BLaER1 treated with 17β-estradiol and CSF1 and Interleukin-3, amounts not matched to agents 10 nM and 100 nM (cell line): Measurements from ENCODE around the gene FXN.

Source experiments
- H3K27ac ChIP-seq, 11 experiments: shearing (Covaris generic); formaldehyde crosslinking; 2 replicates each; pipeline ENCODE4 v1.8.1; 2022
- H3K27me3 ChIP-seq, 11 experiments: shearing (Covaris generic); formaldehyde crosslinking; 2 replicates each; pipeline ENCODE4 v1.8.1; 2022
- H3K36me3 ChIP-seq, 11 experiments: shearing (Covaris generic); formaldehyde crosslinking; 2 replicates each; pipeline ENCODE4 v1.8.1; 2022
- H3K4me1 ChIP-seq, 10 experiments: shearing (Covaris generic); formaldehyde crosslinking; 2 replicates each; pipeline ENCODE4 v1.8.1; 2022
- H3K4me2 ChIP-seq, 11 experiments: shearing (Covaris generic); formaldehyde crosslinking; 2 replicates each; pipeline ENCODE4 v1.8.1; 2022
- H3K4me3 ChIP-seq, 10 experiments: shearing (Covaris generic); formaldehyde crosslinking; 2 replicates each; pipeline ENCODE4 v1.8.1; 2022
- H3K9ac ChIP-seq, 11 experiments: shearing (Covaris generic); formaldehyde crosslinking; 2 replicates each; pipeline ENCODE4 v1.8.1; 2022
- H3K9me3 ChIP-seq, 11 experiments: shearing (Covaris generic); formaldehyde crosslinking; replicated peaks in 1 of 11; 2 replicates each; pipeline ENCODE4 v1.8.1; 2022
- H4K20me1 ChIP-seq, 11 experiments: shearing (Covaris generic); formaldehyde crosslinking; 2 replicates each; pipeline ENCODE4 v1.8.1; 2022
- Cebpa-rat ChIP-seq, 11 experiments: shearing (Covaris generic); IDR thresholded peaks; 2 replicates each; pipeline ENCODE4 v1.8.1; 2022

The FXN gene

GRCh38 chr9:69001921-69002320, 33.6 kb upstream of the FXN start:
- Histone ChIP-seq H3K4me2 (no peak overlapping the region), H3K27me3 (no peaks in the 10 kb centered on the region), H3K4me3 (no peak overlapping the region), H3K36me3 (no peaks in the 10 kb centered on the region), H4K20me1 (no peaks in the 10 kb centered on the region), H3K9me3 (no peaks in the 10 kb centered on the region), H3K4me1 (peaks cover 11 to 17% (median 16%) of the 10 kb centered on the region in 10 experiments; a peak in 19 of 20 replicates), H3K9ac (no peak overlapping the region), H3K27ac (no peak overlapping the region)
- no peak for TF ChIP-seq Cebpa-rat (IDR thresholded peaks at IDR 0.05)

- no peak overlapping the region for H3K4me3 ChIP-seq
- H3K27me3 ChIP-seq = no peaks in the 10 kb centered on the region
- H3K9me3 ChIP-seq = no peaks in the 10 kb centered on the region
- no peak overlapping the region for H3K27ac ChIP-seq
- peaks cover 11 to 22% (median 15%) of the 10 kb centered on the region in 10 experiments; a peak in 19 of 20 replicates for H3K4me1 ChIP-seq
- no peaks in the 10 kb centered on the region for H3K36me3 ChIP-seq
- H3K9ac ChIP-seq = no peak overlapping the region
- no peak for TF ChIP-seq Cebpa-rat (IDR thresholded peaks at IDR 0.05)
- no peaks in the 10 kb centered on the region for H4K20me1 ChIP-seq
- no peak overlapping the region for H3K4me2 ChIP-seq
Observed at GRCh38 chr9:69003051-69003450, 32.5 kb upstream of the FXN start.

DNA sequence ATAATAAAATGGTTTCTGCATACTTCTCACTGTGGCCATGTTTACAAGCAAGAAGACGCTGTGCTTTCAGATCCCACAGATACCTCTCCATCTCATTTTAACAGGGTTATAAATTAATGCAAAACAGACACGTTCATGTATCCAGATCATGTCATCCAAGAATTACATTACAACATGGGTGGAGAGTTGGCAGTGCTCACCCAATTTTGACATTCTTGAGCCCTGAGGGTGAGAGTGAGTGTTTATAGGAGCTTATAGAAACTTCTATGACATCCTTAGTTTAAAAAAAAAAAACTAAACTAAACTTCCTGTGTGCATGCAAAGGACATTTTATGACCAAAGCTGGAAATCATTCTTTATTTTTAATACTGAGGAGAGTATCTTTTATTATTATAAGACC, 30.7 kb upstream of the FXN start:
- Histone ChIP-seq H3K4me2 (no peak overlapping the region), H3K9ac (no peak overlapping the region), H3K4me1 (peaks cover 0 to 12% (median 0%) of the 10 kb centered on the region in 10 experiments; a peak in 7 of 20 replicates), H3K27ac (no peak overlapping the region), H3K4me3 (no peak overlapping the region), H4K20me1 (no peaks in the 10 kb centered on the region), H3K9me3 (no peaks in the 10 kb centered on the region), H3K27me3 (no peaks in the 10 kb centered on the region), H3K36me3 (no peaks in the 10 kb centered on the region)
- no peak for TF ChIP-seq Cebpa-rat (IDR thresholded peaks at IDR 0.05)

GRCh38 chr9:69009708-69010107, 25.8 kb upstream of the FXN start:
- TF ChIP-seq Cebpa-rat (IDR thresholded peaks at IDR 0.05) = no peak
- peaks cover 14 to 38% (median 24%) of the 10 kb centered on the region in 10 experiments for H3K4me1 ChIP-seq
- no peaks in the 10 kb centered on the region for H4K20me1 ChIP-seq
- H3K9me3 ChIP-seq = peaks cover 0 to 10% (median 8%) of the 10 kb centered on the region in 11 experiments; a peak in 12 of 22 replicates
- no peak overlapping the region for H3K9ac ChIP-seq
- no peak overlapping the region for H3K4me3 ChIP-seq
- no peaks in the 10 kb centered on the region for H3K36me3 ChIP-seq
- no peak overlapping the region for H3K4me2 ChIP-seq
- no peak overlapping the region for H3K27ac ChIP-seq
- no peaks in the 10 kb centered on the region for H3K27me3 ChIP-seq

GRCh38 chr9:69012696-69013381, 22.7 kb upstream of the FXN start:
- no peak for TF ChIP-seq Cebpa-rat (IDR thresholded peaks at IDR 0.05)
- Histone ChIP-seq H3K9me3 (peaks cover 0 to 10% (median 8%) of the 10 kb centered on the region in 11 experiments; a peak in 12 of 22 replicates), H3K4me2 (peak overlapping the region; percentile 55 to 87 (median 74)), H3K4me1 (peaks cover 14 to 42% (median 30%) of the 10 kb centered on the region in 10 experiments), H3K27ac (peak overlapping the region in 1 of 11 experiments; percentile 28; a peak in 1 of 22 replicates), H4K20me1 (no peaks in the 10 kb centered on the region), H3K36me3 (no peaks in the 10 kb centered on the region), H3K4me3 (peak overlapping the region in 3 of 10 experiments; percentile 3 to 33 (median 24); a peak in 4 of 20 replicates), H3K9ac (0 out of 22 replicates have a peak overlapping the region, but pooled peaks of 3 of the 11 experiments have one; percentile 9 to 23 (median 15)), H3K27me3 (no peaks in the 10 kb centered on the region)

- H3K4me1 ChIP-seq = peaks cover 14 to 42% (median 35%) of the 10 kb centered on the region in 10 experiments
- H4K20me1 ChIP-seq = no peaks in the 10 kb centered on the region
- no peaks in the 10 kb centered on the region for H3K27me3 ChIP-seq
- H3K4me2 ChIP-seq = peak overlapping the region; percentile 55 to 87 (median 74)
- H3K36me3 ChIP-seq = no peaks in the 10 kb centered on the region
- no peak overlapping the region for H3K9ac ChIP-seq
- no peak overlapping the region for H3K27ac ChIP-seq
- H3K4me3 ChIP-seq = peak overlapping the region in 2 of 10 experiments; percentile 24 to 33; a peak in 1 of 20 replicates
- H3K9me3 ChIP-seq = peaks cover 0 to 10% (median 8%) of the 10 kb centered on the region in 11 experiments; a peak in 12 of 22 replicates
- no peak for TF ChIP-seq Cebpa-rat (IDR thresholded peaks at IDR 0.05)
Observed at GRCh38 chr9:69013382-69013727, 22.2 kb upstream of the FXN start.

- no peak within 1 kb of the TSS for H3K9ac ChIP-seq
- H3K27me3 ChIP-seq = no peaks in the 10 kb centered on the region
- no peaks in the 10 kb centered on the region for H4K20me1 ChIP-seq
- peaks cover 14 to 46% (median 39%) of the 10 kb centered on the region in 10 experiments for H3K4me1 ChIP-seq
- no peak for TF ChIP-seq Cebpa-rat (IDR thresholded peaks at IDR 0.05)
- peak within 1 kb of the TSS; percentile 55 to 87 (median 74) for H3K4me2 ChIP-seq
- no peaks in the 10 kb centered on the region for H3K36me3 ChIP-seq
- H3K4me3 ChIP-seq = peak within 1 kb of the TSS in 3 of 10 experiments; percentile 3 to 33 (median 24); a peak in 3 of 20 replicates
- H3K9me3 ChIP-seq = peaks cover 0 to 10% (median 8%) of the 10 kb centered on the region in 11 experiments; a peak in 12 of 22 replicates
- no peak within 1 kb of the TSS for H3K27ac ChIP-seq
Observed at GRCh38 chr9:69014013-69014412, 21.5 kb upstream of the FXN start, which contains the start of gene PRKACG. TSS of gene PRKACG (minus strand) at chr9:69014113. CDS start at chr9:69014092, 21 bp downstream.

DNA sequence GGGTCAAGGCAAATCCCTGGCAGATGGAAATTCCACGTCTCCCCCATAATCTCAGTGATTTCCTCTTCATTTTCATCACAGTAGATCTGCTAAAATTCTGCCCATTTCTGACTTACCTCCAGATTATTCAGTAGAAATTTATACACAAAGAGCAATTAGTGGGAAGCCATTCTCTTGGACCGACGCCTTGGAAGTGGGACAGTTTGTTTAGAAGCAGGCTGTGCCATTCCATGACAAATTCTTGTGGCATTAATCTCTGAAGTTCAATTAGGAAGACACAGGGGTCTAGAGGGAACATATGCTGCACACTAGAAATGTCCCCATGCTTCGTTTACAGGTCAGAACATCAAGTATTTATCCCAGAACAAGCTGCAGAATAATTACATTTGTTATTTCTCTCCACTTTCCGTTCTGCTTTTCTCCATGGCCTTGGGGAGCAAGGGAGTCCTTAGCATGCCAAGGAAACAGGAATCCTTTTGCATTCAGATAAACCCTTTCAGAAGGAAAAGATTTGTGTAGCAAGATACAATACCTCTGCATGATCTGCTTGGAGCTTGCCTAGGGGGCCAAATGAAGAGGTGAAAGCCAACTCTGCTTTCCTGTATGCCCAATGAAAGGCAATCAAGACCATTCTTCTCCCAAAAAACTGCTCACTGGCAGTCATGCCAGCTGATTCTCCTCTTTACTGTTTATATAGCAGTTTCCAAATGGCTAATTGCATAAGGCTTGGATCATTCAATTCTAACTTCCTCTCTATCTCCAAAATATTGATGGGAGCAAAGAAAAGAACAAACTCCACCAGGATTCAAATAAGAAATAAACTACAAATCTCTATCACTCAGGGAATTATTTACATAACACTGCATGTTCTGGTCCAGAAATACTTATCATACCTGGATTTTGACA, 19.1 kb upstream of the FXN start:
- Histone ChIP-seq H3K4me1 (peaks cover 14 to 57% (median 40%) of the 10 kb centered on the region in 10 experiments), H3K9me3 (peaks cover 0 to 10% (median 8%) of the 10 kb centered on the region in 11 experiments; a peak in 12 of 22 replicates), H3K27ac (no peak overlapping the region), H3K4me2 (0 out of 22 replicates have a peak overlapping the region, but pooled peaks of 1 of the 11 experiments have one; percentile 12), H3K9ac (no peak overlapping the region), H3K4me3 (no peak overlapping the region), H4K20me1 (no peaks in the 10 kb centered on the region), H3K36me3 (no peaks in the 10 kb centered on the region), H3K27me3 (no peaks in the 10 kb centered on the region)
- TF ChIP-seq Cebpa-rat (IDR thresholded peaks at IDR 0.05) = no peak

GRCh38 chr9:69018737-69019136, 16.8 kb upstream of the FXN start:
- no peaks in the 10 kb centered on the region for H3K27me3 ChIP-seq

More at GRCh38 chr9:69018737-69019136, 16.8 kb upstream of the FXN start:
- Histone ChIP-seq H3K36me3 (no peaks in the 10 kb centered on the region), H3K27ac (no peak overlapping the region), H3K4me2 (peak overlapping the region in 6 of 11 experiments; percentile 2 to 54 (median 24); a peak in 7 of 22 replicates), H3K9me3 (peaks cover 0 to 4% (median 2%) of the 10 kb centered on the region in 11 experiments; a peak in 9 of 22 replicates), H3K4me1 (peaks cover 0 to 35% (median 19%) of the 10 kb centered on the region in 10 experiments; a peak in 14 of 20 replicates), H3K4me3 (no peak overlapping the region), H3K9ac (no peak overlapping the region), H4K20me1 (no peaks in the 10 kb centered on the region)
- no peak for TF ChIP-seq Cebpa-rat (IDR thresholded peaks at IDR 0.05)
